ENCODE data around the gene UGT1A8.
"Not testable (repeated sequence)": the region's sequence is repeated elsewhere in the genome, so short reads cannot be mapped to it uniquely, and the experiment has no call there.

The UGT1A8 gene

GRCh38 chr2:233617476-233617875 lies at the start of gene UGT1A8:
UGT1A8 (plus strand) TSS chr2:233617633; CDS start chr2:233617708, 75 bp downstream.
- not testable (repeated sequence) for FAIRE-seq

GRCh38 chr2:233571001-233571400 lies 46.4 kb upstream of the UGT1A8 start:
- FAIRE-seq, result no peak

- FAIRE-seq, result no peak
These were observed 46.0 kb upstream of the UGT1A8 start for GRCh38 chr2:233571462-233571861.

- no peak for FAIRE-seq
These were observed 45.0 kb upstream of the UGT1A8 start for GRCh38 chr2:233572468-233572867.

GRCh38 chr2:233577341-233577740 lies 40.1 kb upstream of the UGT1A8 start:
- not testable (repeated sequence) for FAIRE-seq

- FAIRE-seq, result not testable (repeated sequence)
These were observed 34.0 kb upstream of the UGT1A8 start for GRCh38 chr2:233583217-233583965.

- FAIRE-seq, result no peak
These were observed 33.2 kb upstream of the UGT1A8 start for GRCh38 chr2:233584210-233584609.

GRCh38 chr2:233588400-233588799 lies 29.0 kb upstream of the UGT1A8 start:
- no peak for FAIRE-seq

- not testable (repeated sequence) for FAIRE-seq
These were observed 24.7 kb upstream of the UGT1A8 start for GRCh38 chr2:233592706-233593105.

GRCh38 chr2:233593201-233593600 lies 24.2 kb upstream of the UGT1A8 start:
- no peak for FAIRE-seq

GRCh38 chr2:233597522-233597921 lies 19.9 kb upstream of the UGT1A8 start:
- FAIRE-seq, result no peak

GRCh38 chr2:233598952-233599351 lies 18.5 kb upstream of the UGT1A8 start:
- FAIRE-seq, result no peak

- no peak for FAIRE-seq
These were observed 17.0 kb upstream of the UGT1A8 start for GRCh38 chr2:233600386-233600785.

GRCh38 chr2:233602076-233602475 lies 15.4 kb upstream of the UGT1A8 start:
- no peak for FAIRE-seq

- FAIRE-seq, result no peak
These were observed 13.9 kb upstream of the UGT1A8 start for GRCh38 chr2:233603520-233603919.

- FAIRE-seq, result no peak
These were observed 12.6 kb upstream of the UGT1A8 start for GRCh38 chr2:233604826-233605225.

GRCh38 chr2:233605680-233606079 lies 11.8 kb upstream of the UGT1A8 start:
- no peak for FAIRE-seq

- no peak for FAIRE-seq
These were observed 6.1 kb upstream of the UGT1A8 start for GRCh38 chr2:233611284-233611683.

GRCh38 chr2:233620204-233620603 lies 2.8 kb downstream of the UGT1A8 start:
- no peak for FAIRE-seq

GRCh38 chr2:233621863-233622262 lies 4.4 kb downstream of the UGT1A8 start:
- FAIRE-seq, result not testable (repeated sequence)

- no peak for FAIRE-seq
These were observed 10.0 kb downstream of the UGT1A8 start for GRCh38 chr2:233627331-233628025.

- not testable (repeated sequence) for FAIRE-seq
These were observed 18.9 kb downstream of the UGT1A8 start, which contains the start of gene UGT1A10 for GRCh38 chr2:233636306-233636705. UGT1A10 (plus strand) TSS chr2:233636448; CDS start chr2:233636523, 75 bp downstream.

- peak; percentile 86 for FAIRE-seq
These were observed 21.4 kb downstream of the UGT1A8 start for GRCh38 chr2:233638836-233639235.

GRCh38 chr2:233639860-233640259 lies 22.4 kb downstream of the UGT1A8 start:
- no peak for FAIRE-seq
